IMR-90 (cell line): Measurements from ENCODE around the gene SUN5. TPM values are rescaled to one million over a fixed set of nuclear protein-coding genes. Genes with fewer than 3 reads are reported as not detected.

Experiments
- ATAC-seq: fragments of 200-7000 bp; cut with Tn5 transposase; 2 replicates; pipeline ENCODE4 v1.9.1; 2020; ENCODE audit warnings: low read depth, mild to moderate bottlenecking, moderate library complexity
- Bru-seq: library from RNA; stranded (reverse); fragments of 400-500 nt; gene quantifications from one replicate; lab custom pipeline; 2021; lab: Mats Ljungman, UMichigan
- BruChase-seq, 2 experiments: library from RNA; stranded (reverse); fragments of 400-500 nt; gene quantifications; one replicate each; lab custom pipeline; 2021; lab: Mats Ljungman, UMichigan
- BruUV-seq: library from RNA; stranded (reverse); fragments of 400-500 nt; replicated peaks from 2 replicates; lab custom pipeline; 2021; lab: Mats Ljungman, UMichigan
- CTCF ChIA-PET: fragments of 300-600 bp; formaldehyde crosslinking; extraction: SDS; loops from one replicate; lab custom pipeline; 2021; ENCODE audit warnings: antibody characterized with exemption; lab: Yijun Ruan, JAX
- POLR2A ChIA-PET: fragments of 300-600 bp; sonication (Branson Sonifier 250); formaldehyde crosslinking; loops from one replicate; lab custom pipeline; 2022; ENCODE audit warnings: antibody characterized with exemption; ENCODE audit not compliant: unreplicated experiment; lab: Charles Lee
- DNase-seq: peaks from one replicate; pipeline ENCODE4 v3.0.0; 2013
- H2AFZ ChIP-seq: replicated peaks from 2 replicates; pipeline ENCODE3; 2013; ENCODE audit warnings: low read length, mild to moderate bottlenecking; ENCODE audit not compliant: poor library complexity
- H2AK5ac ChIP-seq: 2 replicates; pipeline ENCODE4 v1.6.1; 2013; ENCODE audit warnings: low read depth, low read length, inconsistent platforms
- H2AK9ac ChIP-seq: replicated peaks from 2 replicates; pipeline ENCODE3; 2013; ENCODE audit warnings: mild to moderate bottlenecking, low read depth, low read length, moderate library complexity; ENCODE audit not compliant: poor library complexity
- H2BK120ac ChIP-seq: 2 replicates; pipeline ENCODE4 v1.6.1; 2013; ENCODE audit warnings: low read depth, low read length, inconsistent platforms
- H2BK15ac ChIP-seq: 3 replicates; pipeline ENCODE4 v1.6.1; 2013; ENCODE audit warnings: low read depth, low read length, inconsistent platforms
- H2BK20ac ChIP-seq: 2 replicates; pipeline ENCODE4 v1.6.1; 2013; ENCODE audit warnings: low read depth, mild to moderate bottlenecking, inconsistent platforms, low read length, moderate library complexity
- H2BK5ac ChIP-seq: 2 replicates; pipeline ENCODE4 v1.6.1; 2013; ENCODE audit warnings: mild to moderate bottlenecking, low read depth, low read length, inconsistent platforms; ENCODE audit not compliant: poor library complexity, severe bottlenecking
- H3K14ac ChIP-seq: replicated peaks from 2 replicates; pipeline ENCODE4 v1.6.1; 2013; ENCODE audit warnings: low read depth, low read length, inconsistent platforms
- H3K18ac ChIP-seq: 2 replicates; pipeline ENCODE4 v1.6.1; 2013; ENCODE audit warnings: low read depth, low read length, control low read depth
- H3K23ac ChIP-seq: 2 replicates; pipeline ENCODE4 v1.6.1; 2013; ENCODE audit warnings: low read depth, low read length, inconsistent platforms
- H3K27ac ChIP-seq: 2 replicates; pipeline ENCODE4 v1.5.1; 2013; ENCODE audit warnings: mild to moderate bottlenecking, control low read depth, low read length; ENCODE audit not compliant: insufficient read depth
- H3K27me3 ChIP-seq: 2 replicates; pipeline ENCODE4 v1.6.1; 2013; ENCODE audit warnings: low read length; ENCODE audit not compliant: control insufficient read depth, insufficient read depth
- H3K36me3 ChIP-seq: 2 replicates; pipeline ENCODE4 v1.6.1; 2013; ENCODE audit warnings: low read length, mixed read lengths; ENCODE audit not compliant: control insufficient read depth, insufficient read depth
- H3K4ac ChIP-seq: 2 replicates; pipeline ENCODE4 v1.6.1; 2013; ENCODE audit warnings: low read depth, low read length, inconsistent platforms
- H3K4me1 ChIP-seq: 2 replicates; pipeline ENCODE4 v1.6.1; 2013; ENCODE audit warnings: low read length, mixed read lengths; ENCODE audit not compliant: control insufficient read depth, insufficient read depth
- H3K4me2 ChIP-seq: 2 replicates; pipeline ENCODE4 v1.6.1; 2013; ENCODE audit warnings: low read depth, mild to moderate bottlenecking, control low read depth, low read length, moderate library complexity
- H3K4me3 ChIP-seq: 2 replicates; pipeline ENCODE4 v1.5.1; 2013; ENCODE audit warnings: low read depth, mild to moderate bottlenecking, control low read depth, low read length, moderate library complexity; ENCODE audit not compliant: insufficient read depth
- H3K56ac ChIP-seq: 2 replicates; pipeline ENCODE4 v1.6.1; 2013; ENCODE audit warnings: low read length, inconsistent platforms; ENCODE audit not compliant: insufficient read depth; ENCODE audit errors: extremely low read depth
- H3K79me1 ChIP-seq, 2 experiments: 2 replicates each; pipeline ENCODE4 v1.6.1; 2013; ENCODE audit warnings: low read length in 2 of 2, inconsistent platforms in 1 of 2, low read depth in 1 of 2
- H3K9ac ChIP-seq: 2 replicates; pipeline ENCODE4 v1.6.1; 2013; ENCODE audit warnings: low read depth, low read length, control low read depth
- H3K9me1 ChIP-seq: 2 replicates; pipeline ENCODE4 v1.6.1; 2013; ENCODE audit warnings: low read length, inconsistent platforms; ENCODE audit not compliant: insufficient read depth
- H3K9me3 ChIP-seq: 2 replicates; pipeline ENCODE4 v1.6.1; 2013; ENCODE audit warnings: low read length; ENCODE audit not compliant: control insufficient read depth, insufficient read depth
- H4K20me1 ChIP-seq: 2 replicates; pipeline ENCODE4 v1.6.1; 2013; ENCODE audit warnings: low read length, inconsistent platforms; ENCODE audit not compliant: insufficient read depth
- H4K5ac ChIP-seq: 2 replicates; pipeline ENCODE4 v1.6.1; 2013; ENCODE audit warnings: mild to moderate bottlenecking, low read depth, low read length, control low read depth
- H4K8ac ChIP-seq, 2 experiments: 2 replicates each; pipeline ENCODE4 v1.6.1; 2013; ENCODE audit warnings: low read depth in 2 of 2, low read length in 2 of 2, control low read depth in 1 of 2, inconsistent platforms in 1 of 2
- H4K91ac ChIP-seq: 2 replicates; pipeline ENCODE4 v1.6.1; 2013; ENCODE audit warnings: low read depth, low read length, inconsistent platforms; ENCODE audit not compliant: insufficient read depth
- BHLHE40 ChIP-seq: fragments of 150-350 bp; IDR thresholded peaks from 2 replicates; pipeline ENCODE4 v1.6.1; 2016; ENCODE audit warnings: mild to moderate bottlenecking, low read depth, low read length
- CEBPB ChIP-seq: IDR thresholded peaks from 2 replicates; pipeline ENCODE4 v1.6.1; 2012; ENCODE audit warnings: low read depth, low read length, improper control_type of control experiment
- CHD1 ChIP-seq: IDR thresholded peaks from 2 replicates; pipeline ENCODE4 v1.6.1; 2012; ENCODE audit warnings: low read depth, low read length, improper control_type of control experiment
- FOS ChIP-seq: fragments of 150-350 bp; IDR thresholded peaks from 2 replicates; pipeline ENCODE4 v1.6.1; 2016; ENCODE audit warnings: low read depth, low read length
- MAFK ChIP-seq: IDR thresholded peaks from 2 replicates; pipeline ENCODE4 v1.6.1; 2012; ENCODE audit warnings: low read depth, low read length, improper control_type of control experiment
- MAZ ChIP-seq: IDR thresholded peaks from 2 replicates; pipeline ENCODE4 v1.6.1; 2012; ENCODE audit warnings: low read depth, mild to moderate bottlenecking, low read length, improper control_type of control experiment, moderate library complexity, borderline replicate concordance
- MXI1 ChIP-seq: IDR thresholded peaks from 2 replicates; pipeline ENCODE4 v1.6.1; 2012; ENCODE audit warnings: low read depth, mild to moderate bottlenecking, low read length, moderate library complexity, borderline replicate concordance
- NFE2L2 ChIP-seq: fragments of 150-350 bp; IDR thresholded peaks from 2 replicates; pipeline ENCODE4 v1.6.1; 2016; ENCODE audit warnings: low read depth, mild to moderate bottlenecking, low read length
- POLR2A ChIP-seq: IDR thresholded peaks from 2 replicates; pipeline ENCODE4 v1.6.1; 2012; ENCODE audit warnings: mild to moderate bottlenecking, low read depth, low read length
- RFX5 ChIP-seq: IDR thresholded peaks from 2 replicates; pipeline ENCODE4 v1.8.0; 2012; ENCODE audit warnings: low read depth, mild to moderate bottlenecking, low read length, moderate library complexity
- SMC3 ChIP-seq: fragments of 150-350 bp; IDR thresholded peaks from 2 replicates; pipeline ENCODE4 v1.6.1; 2016; ENCODE audit warnings: low read depth, mild to moderate bottlenecking, antibody characterized with exemption, low read length, moderate library complexity
- WGBS, 2 experiments: methylation state at CpG; one replicate each; pipeline versions ENCODE4 v1.1.5 to v1.1.7; 2013; ENCODE audit warnings: missing lambda C conversion rate in 2 of 2; ENCODE audit not compliant: insufficient read length in 1 of 2; ENCODE audit errors: extremely low coverage in 2 of 2; 5-methylcytosine and 5-hydroxymethylcytosine counted together
- dilution Hi-C: fragments of 300-500 bp; cut with HindIII; formaldehyde crosslinking; loops from one replicate; pipeline ENCODE4 v1.14.3; 2018; ENCODE audit warnings: low sequenced_read_pairs; ENCODE audit not compliant: unreplicated experiment
- in situ Hi-C: fragments of 300-500 bp; cut with MboI; formaldehyde crosslinking; loops from 3 replicates; pipeline ENCODE4 v1.14.3; 2019; ENCODE audit warnings: low sequenced_read_pairs, inconsistent platforms, mixed read lengths
- intact Hi-C: fragments of 100-400 bp; cut with micrococcal nuclease; formaldehyde crosslinking; loops from 2 replicates; pipeline ENCODE4 v1.10.0; 2022
- long read RNA-seq: library from polyadenylated mRNA; unstranded; transcript quantifications from one replicate; pipeline ENCODE4 v2.0.0, GENCODE V29; 2021; ENCODE audit not compliant: unreplicated experiment
- polyA plus RNA-seq, 3 experiments: library from polyadenylated mRNA; depleted of rRNA; stranded (reverse); fragments of >200 nt; gene quantifications; 2 replicates each; pipeline ENCODE4 v1.2.3, GENCODE V29; 2012; ENCODE audit warnings: low replicate concordance in 1 of 3
- total RNA-seq: library from RNA; depleted of rRNA; stranded (reverse); fragments of >200 nt; gene quantifications from 2 replicates; pipeline ENCODE4 v1.2.3, GENCODE V29; 2012; rRNA removed
- TF ChIP-seq, protein P1 (sequence below): fragments of 150-350 bp; IDR thresholded peaks from 2 replicates; pipeline ENCODE4 v1.6.1; 2017; ENCODE audit warnings: mild to moderate bottlenecking, antibody characterized with exemption, low read length, low read depth
- TF ChIP-seq, protein P2 (sequence below): conservative IDR thresholded peaks from 2 replicates; pipeline ENCODE4 v1.5.1; 2012; ENCODE audit warnings: mild to moderate bottlenecking, low read depth, low read length, improper control_type of control experiment

The SUN5 gene, protein sequence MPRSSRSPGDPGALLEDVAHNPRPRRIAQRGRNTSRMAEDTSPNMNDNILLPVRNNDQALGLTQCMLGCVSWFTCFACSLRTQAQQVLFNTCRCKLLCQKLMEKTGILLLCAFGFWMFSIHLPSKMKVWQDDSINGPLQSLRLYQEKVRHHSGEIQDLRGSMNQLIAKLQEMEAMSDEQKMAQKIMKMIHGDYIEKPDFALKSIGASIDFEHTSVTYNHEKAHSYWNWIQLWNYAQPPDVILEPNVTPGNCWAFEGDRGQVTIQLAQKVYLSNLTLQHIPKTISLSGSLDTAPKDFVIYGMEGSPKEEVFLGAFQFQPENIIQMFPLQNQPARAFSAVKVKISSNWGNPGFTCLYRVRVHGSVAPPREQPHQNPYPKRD
- total RNA-seq (not detected in 2 replicates), polyA plus RNA-seq (2012; rRNA removed) (not detected in 2 replicates), Bru-seq, nascent RNA (not detected), BruChase-seq, experiment 1, labeled RNA remaining after a 6-hour chase (not detected), BruChase-seq, experiment 2, labeled RNA remaining after a 2-hour chase (not detected)
- not detected in 2 replicates for polyA plus RNA-seq (2012; cell fraction: cytosol; rRNA removed)
- not detected in 2 replicates for polyA plus RNA-seq (2012; cell fraction: nucleus; rRNA removed; ENCODE audit: low replicate concordance)
- long read RNA-seq, result 0 reads

DNA sequence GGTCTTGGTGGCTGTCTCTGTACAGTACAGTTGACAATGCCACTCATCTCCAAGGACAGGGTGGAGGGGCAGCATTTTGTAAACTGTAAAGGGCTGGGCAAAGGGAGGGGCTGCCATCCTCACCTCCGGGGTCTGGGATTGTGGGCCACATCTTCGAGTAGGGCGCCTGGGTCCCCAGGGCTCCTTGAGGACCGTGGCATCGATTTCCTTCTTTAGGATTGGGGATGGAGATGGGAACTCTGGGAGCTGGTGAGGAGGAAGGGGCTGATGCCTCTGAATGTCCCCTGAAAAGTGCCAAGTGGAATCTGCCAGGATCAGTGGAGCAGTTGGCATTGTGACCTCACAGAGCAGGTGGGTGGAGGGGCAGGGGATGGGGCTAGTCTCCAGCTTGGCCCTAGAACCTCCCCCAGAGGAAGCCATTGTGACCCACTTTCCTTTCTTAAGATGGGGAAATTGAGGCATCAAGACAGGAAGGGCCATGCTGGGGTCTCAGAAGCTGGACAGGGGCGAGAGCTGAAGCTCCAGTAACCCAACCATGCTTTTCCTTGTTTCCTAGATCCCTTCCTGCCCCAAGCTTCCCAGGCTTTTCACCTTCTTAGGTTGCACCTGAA, at the start of gene SUN5:
TSS of gene SUN5 (minus strand) at position 293 of the 611 bp plus-strand sequence. CDS start at position 200, 93 bp downstream.
- Histone ChIP-seq H3K27me3 (peaks cover 3% of the 10 kb centered on the region), H2BK120ac (no peak within 1 kb of the TSS), H3K18ac (no peak within 1 kb of the TSS), H2BK20ac (no peak within 1 kb of the TSS), H3K79me1 (no peaks in the 10 kb centered on the region), H3K9ac (no peak within 1 kb of the TSS), H3K4ac (no peak within 1 kb of the TSS), H2AFZ (no peak within 1 kb of the TSS), H3K4me1 (no peaks in the 10 kb centered on the region), H2AK5ac (no peak within 1 kb of the TSS), H3K56ac (no peak within 1 kb of the TSS), H3K27ac (no peak within 1 kb of the TSS), H3K14ac (no peak within 1 kb of the TSS), H4K91ac (no peak within 1 kb of the TSS), H2BK15ac (no peak within 1 kb of the TSS), H3K36me3 (no peaks in the 10 kb centered on the region), H3K4me3 (no peak within 1 kb of the TSS), H2AK9ac (no peak within 1 kb of the TSS), H4K5ac (no peak within 1 kb of the TSS), H3K4me2 (no peak within 1 kb of the TSS), H4K20me1 (no peaks in the 10 kb centered on the region; the same call in 1 of the 2 replicates), H3K23ac (no peak within 1 kb of the TSS), H3K9me3 (no peaks in the 10 kb centered on the region), H3K9me1 (no peaks in the 10 kb centered on the region), H2BK5ac (no peak within 1 kb of the TSS), H4K8ac (no peak within 1 kb of the TSS)
- intact Hi-C loops (no loop called here), dilution Hi-C loops (no loop called here), in situ Hi-C loops (no loop called here)
- no TSS peak for BruUV-seq
- ATAC-seq, result no peak
- no CpG with 5 or more reads among the region's 6 CpGs for WGBS, 2 experiments
- POLR2A ChIA-PET, result no interaction called here
- no peak for DNase-seq
- CTCF ChIA-PET, result no interaction called here
- TF ChIP-seq MAFK, result no peak
- no peak for TF ChIP-seq MXI1
- TF ChIP-seq SMC3, result no peak
- no peak for TF ChIP-seq NFE2L2
- no peak for TF ChIP-seq FOS
- TF ChIP-seq CEBPB, result no peak
- TF ChIP-seq, protein P1, sequence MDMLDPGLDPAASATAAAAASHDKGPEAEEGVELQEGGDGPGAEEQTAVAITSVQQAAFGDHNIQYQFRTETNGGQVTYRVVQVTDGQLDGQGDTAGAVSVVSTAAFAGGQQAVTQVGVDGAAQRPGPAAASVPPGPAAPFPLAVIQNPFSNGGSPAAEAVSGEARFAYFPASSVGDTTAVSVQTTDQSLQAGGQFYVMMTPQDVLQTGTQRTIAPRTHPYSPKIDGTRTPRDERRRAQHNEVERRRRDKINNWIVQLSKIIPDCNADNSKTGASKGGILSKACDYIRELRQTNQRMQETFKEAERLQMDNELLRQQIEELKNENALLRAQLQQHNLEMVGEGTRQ, result no peak
- no peak for TF ChIP-seq CHD1
- TF ChIP-seq MAZ, result no peak
- no peak for TF ChIP-seq POLR2A
- TF ChIP-seq, protein P2, sequence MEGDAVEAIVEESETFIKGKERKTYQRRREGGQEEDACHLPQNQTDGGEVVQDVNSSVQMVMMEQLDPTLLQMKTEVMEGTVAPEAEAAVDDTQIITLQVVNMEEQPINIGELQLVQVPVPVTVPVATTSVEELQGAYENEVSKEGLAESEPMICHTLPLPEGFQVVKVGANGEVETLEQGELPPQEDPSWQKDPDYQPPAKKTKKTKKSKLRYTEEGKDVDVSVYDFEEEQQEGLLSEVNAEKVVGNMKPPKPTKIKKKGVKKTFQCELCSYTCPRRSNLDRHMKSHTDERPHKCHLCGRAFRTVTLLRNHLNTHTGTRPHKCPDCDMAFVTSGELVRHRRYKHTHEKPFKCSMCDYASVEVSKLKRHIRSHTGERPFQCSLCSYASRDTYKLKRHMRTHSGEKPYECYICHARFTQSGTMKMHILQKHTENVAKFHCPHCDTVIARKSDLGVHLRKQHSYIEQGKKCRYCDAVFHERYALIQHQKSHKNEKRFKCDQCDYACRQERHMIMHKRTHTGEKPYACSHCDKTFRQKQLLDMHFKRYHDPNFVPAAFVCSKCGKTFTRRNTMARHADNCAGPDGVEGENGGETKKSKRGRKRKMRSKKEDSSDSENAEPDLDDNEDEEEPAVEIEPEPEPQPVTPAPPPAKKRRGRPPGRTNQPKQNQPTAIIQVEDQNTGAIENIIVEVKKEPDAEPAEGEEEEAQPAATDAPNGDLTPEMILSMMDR, result no peak
- no peak for TF ChIP-seq RFX5
- TF ChIP-seq BHLHE40, result no peak
